Measurements from ENCODE around the gene CD180.

Gene CD180

GRCh38 chr5:67149057-67149950, 47.3 kb downstream of the CD180 start:
- no peak for DNase-seq (ENCODE audit: extremely low spot score)
- POLR2A ChIA-PET, result no interaction called here
- CTCF ChIA-PET, result interaction anchor here (1.3 kb wide), 1 partner anchor 335 kb away, joined by 4 read pairs; no protein-coding TSS in a partner anchor
- TF ChIP-seq LEF1 (IDR thresholded peaks at IDR 0.05; ENCODE audit: borderline replicate concordance) (no peak), SUZ12 (IDR thresholded peaks at IDR 0.05) (no peak), TARDBP (IDR thresholded peaks at IDR 0.05) (no peak), CTBP1 (IDR thresholded peaks at IDR 0.05; ENCODE audit: borderline replicate concordance) (no peak), SP1 (IDR thresholded peaks at IDR 0.05) (no peak), ZNF384 (IDR thresholded peaks at IDR 0.05) (no peak), PKNOX1 (IDR thresholded peaks at IDR 0.05) (no peak), FOXA1 (IDR thresholded peaks at IDR 0.05) (no peak), ARNT (IDR thresholded peaks at IDR 0.05) (no peak), FOXK2 (IDR thresholded peaks at IDR 0.05) (no peak), L3MBTL2 (conservative IDR thresholded peaks at IDR 0.05) (no peak), ELF4 (IDR thresholded peaks at IDR 0.05) (no peak), NFRKB (IDR thresholded peaks at IDR 0.05) (no peak), BHLHE40 (IDR thresholded peaks at IDR 0.05; ENCODE audit: borderline replicate concordance) (no peak), FOXM1 (IDR thresholded peaks at IDR 0.05; ENCODE audit: borderline replicate concordance) (no peak)

- ChIA-PET CTCF (no interaction called here), POLR2A (no interaction called here)
- no peak for DNase-seq (ENCODE audit: extremely low spot score)
- TF ChIP-seq LEF1 (IDR thresholded peaks at IDR 0.05; ENCODE audit: borderline replicate concordance) (no peak), NFRKB (IDR thresholded peaks at IDR 0.05) (no peak), FOXK2 (IDR thresholded peaks at IDR 0.05) (no peak), L3MBTL2 (conservative IDR thresholded peaks at IDR 0.05) (no peak), TARDBP (IDR thresholded peaks at IDR 0.05) (no peak), FOXA1 (IDR thresholded peaks at IDR 0.05) (no peak), HDGF (IDR thresholded peaks at IDR 0.05; ENCODE audit: borderline replicate concordance) (no peak), CTBP1 (IDR thresholded peaks at IDR 0.05; ENCODE audit: borderline replicate concordance) (no peak), FOXM1 (IDR thresholded peaks at IDR 0.05; ENCODE audit: borderline replicate concordance) (no peak), ARNT (IDR thresholded peaks at IDR 0.05) (no peak), BHLHE40 (IDR thresholded peaks at IDR 0.05; ENCODE audit: borderline replicate concordance) (no peak), ZNF384 (IDR thresholded peaks at IDR 0.05) (no peak)
Observed at GRCh38 chr5:67147760-67148159, 48.8 kb downstream of the CD180 start.

- CTCF ChIA-PET, result no interaction called here
Observed at GRCh38 chr5:67146981-67147380, 49.6 kb downstream of the CD180 start.

GRCh38 chr5:67146574-67146973, 50.0 kb downstream of the CD180 start:
- ChIA-PET CTCF (no interaction called here), POLR2A (no interaction called here)
- no peak for DNase-seq (ENCODE audit: extremely low spot score)
- TF ChIP-seq CTBP1 (IDR thresholded peaks at IDR 0.05; ENCODE audit: borderline replicate concordance), result no peak
- no peak for TF ChIP-seq PKNOX1 (IDR thresholded peaks at IDR 0.05)

More at GRCh38 chr5:67146981-67147380, 49.6 kb downstream of the CD180 start:
- no peak for TF ChIP-seq ARNT (IDR thresholded peaks at IDR 0.05)
- TF ChIP-seq NFRKB (IDR thresholded peaks at IDR 0.05), result no peak
- no peak for TF ChIP-seq FOXM1 (IDR thresholded peaks at IDR 0.05; ENCODE audit: borderline replicate concordance)
- no peak for TF ChIP-seq PKNOX1 (IDR thresholded peaks at IDR 0.05)
- no peak for DNase-seq (ENCODE audit: extremely low spot score)
- POLR2A ChIA-PET, result no interaction called here

- TF ChIP-seq L3MBTL2 (conservative IDR thresholded peaks at IDR 0.05), result no peak
- no peak for TF ChIP-seq TARDBP (IDR thresholded peaks at IDR 0.05)
- TF ChIP-seq ARNT (IDR thresholded peaks at IDR 0.05), result no peak
- TF ChIP-seq ZNF384 (IDR thresholded peaks at IDR 0.05), result no peak
- TF ChIP-seq ELF4 (IDR thresholded peaks at IDR 0.05), result no peak
- TF ChIP-seq PKNOX1 (IDR thresholded peaks at IDR 0.05), result no peak
- no peak for TF ChIP-seq HDGF (IDR thresholded peaks at IDR 0.05; ENCODE audit: borderline replicate concordance)
- TF ChIP-seq FOXM1 (IDR thresholded peaks at IDR 0.05; ENCODE audit: borderline replicate concordance), result no peak
- no peak for TF ChIP-seq FOXA1 (IDR thresholded peaks at IDR 0.05)
- no peak for TF ChIP-seq CTBP1 (IDR thresholded peaks at IDR 0.05; ENCODE audit: borderline replicate concordance)
- no peak for TF ChIP-seq SP1 (IDR thresholded peaks at IDR 0.05)
- no peak for TF ChIP-seq SUZ12 (IDR thresholded peaks at IDR 0.05)
- TF ChIP-seq BHLHE40 (IDR thresholded peaks at IDR 0.05; ENCODE audit: borderline replicate concordance), result no peak
- TF ChIP-seq LEF1 (IDR thresholded peaks at IDR 0.05; ENCODE audit: borderline replicate concordance), result no peak
- no peak for TF ChIP-seq NFRKB (IDR thresholded peaks at IDR 0.05)
- no peak for TF ChIP-seq FOXK2 (IDR thresholded peaks at IDR 0.05)
- ChIA-PET POLR2A (no interaction called here), CTCF (interaction anchor here (0.5 kb wide), 1 partner anchor 23 kb away, joined by 3 read pairs; no protein-coding TSS in a partner anchor)
- DNase-seq (ENCODE audit: extremely low spot score), result no peak
Observed at GRCh38 chr5:67144183-67144639, 52.4 kb downstream of the CD180 start.

Data from HEK293T (cell line).